HG02943 (cell line): ENCODE results near the gene CENPW.

Experiments used
- ATAC-seq: cut with Tn5 transposase; IDR thresholded peaks from one replicate; pipeline ENCODE4 v1.9.1; 2021; ENCODE audit warnings: mild to moderate bottlenecking, low read depth, moderate library complexity; ENCODE audit not compliant: unreplicated experiment

CENPW gene

GRCh38 chr6:126339796-126340609 is at the start of gene CENPW:
CENPW (plus strand) TSS chr6:126340115; CDS start chr6:126340274, 159 bp downstream.
- peak; percentile 94 for ATAC-seq

GRCh38 chr6:126293891-126294524 is 45.9 kb upstream of the CENPW start:
- no peak for ATAC-seq

- ATAC-seq: no peak
Observed at GRCh38 chr6:126300126-126300525, 39.8 kb upstream of the CENPW start.

GRCh38 chr6:126300735-126301134 is 39.2 kb upstream of the CENPW start:
- ATAC-seq: peak; percentile 95

GRCh38 chr6:126302191-126302590 is 37.7 kb upstream of the CENPW start:
- no peak for ATAC-seq

GRCh38 chr6:126307849-126308248 is 32.1 kb upstream of the CENPW start:
- ATAC-seq: no peak

GRCh38 chr6:126308362-126308761 is 31.6 kb upstream of the CENPW start:
- no peak for ATAC-seq

- peak; percentile 89 for ATAC-seq
Observed at GRCh38 chr6:126312013-126312665, 27.8 kb upstream of the CENPW start.

GRCh38 chr6:126313941-126314340 is 26.0 kb upstream of the CENPW start:
- ATAC-seq: no peak

- no peak for ATAC-seq
Observed at GRCh38 chr6:126318797-126319196, 21.1 kb upstream of the CENPW start.

- no peak for ATAC-seq
Observed at GRCh38 chr6:126333729-126334128, 6.2 kb upstream of the CENPW start.

GRCh38 chr6:126335210-126335609 is 4.7 kb upstream of the CENPW start:
- ATAC-seq: no peak

- ATAC-seq: no peak
Observed at GRCh38 chr6:126337323-126337722, 2.6 kb upstream of the CENPW start.

- ATAC-seq: no peak
Observed at GRCh38 chr6:126341126-126341525, 1.2 kb downstream of the CENPW start.

- no peak for ATAC-seq
Observed at GRCh38 chr6:126344181-126344580, 4.3 kb downstream of the CENPW start.

GRCh38 chr6:126351960-126352359 is 12.0 kb downstream of the CENPW start:
- ATAC-seq: no peak

GRCh38 chr6:126352514-126352913 is 12.6 kb downstream of the CENPW start:
- no peak for ATAC-seq

- ATAC-seq: no peak
Observed at GRCh38 chr6:126356526-126356925, 16.6 kb downstream of the CENPW start.

GRCh38 chr6:126359936-126360537 is 20.1 kb downstream of the CENPW start:
- ATAC-seq: no peak

- ATAC-seq: no peak
Observed at GRCh38 chr6:126361832-126362440, 22.0 kb downstream of the CENPW start.

- ATAC-seq: no peak
Observed at GRCh38 chr6:126367849-126368248, 27.9 kb downstream of the CENPW start.
